ENCODE data around the gene TBRG1.
"Not testable (repeated sequence)": the region's sequence is repeated elsewhere in the genome, so short reads cannot be mapped to it uniquely, and the experiment has no call there.

Gene TBRG1

GRCh38 chr11:124622531-124623451, at the start of gene TBRG1:
TBRG1 (plus strand) TSS chr11:124622864; CDS start chr11:124623084, 220 bp downstream.
- peak; percentile 83 for DNase-seq (ENCODE audit: low read depth)

DNA sequence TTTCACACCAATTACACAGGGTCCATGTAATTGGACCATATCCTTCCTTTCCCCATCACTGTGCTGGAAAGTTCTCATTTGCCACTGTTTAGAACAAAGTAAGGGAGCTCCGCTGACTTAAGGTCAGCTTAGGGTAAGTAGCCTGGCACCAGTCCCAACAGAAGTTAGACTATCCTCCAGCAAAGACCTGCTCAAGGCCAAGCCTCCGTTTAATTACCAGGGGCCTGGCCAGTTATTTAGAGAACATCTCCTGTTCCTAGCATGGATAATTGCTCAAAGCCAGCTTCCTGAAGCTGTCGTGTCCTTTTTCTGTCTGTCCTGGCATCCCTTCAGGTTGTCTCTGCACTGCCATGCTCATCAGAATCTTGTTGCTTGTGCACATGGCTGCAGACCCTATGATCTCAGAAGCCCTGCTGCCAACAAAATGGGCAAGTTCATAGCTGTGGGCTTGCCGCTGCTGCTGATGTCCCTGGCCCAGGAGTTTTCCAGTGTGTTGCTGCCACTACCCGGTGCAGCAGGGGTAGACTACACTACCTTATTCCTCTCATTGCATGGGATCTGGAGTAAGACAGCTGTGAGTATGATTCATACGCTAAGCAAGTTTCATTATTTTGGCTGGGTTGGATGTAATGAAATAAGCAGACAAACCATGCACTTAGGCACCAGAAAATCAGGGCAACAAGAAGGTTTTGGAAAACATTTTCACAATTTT, 44.8 kb upstream of the TBRG1 start:
- no peak for DNase-seq (ENCODE audit: low read depth)

GRCh38 chr11:124578761-124579160, 43.9 kb upstream of the TBRG1 start:
- DNase-seq (ENCODE audit: low read depth) = no peak

- DNase-seq (ENCODE audit: low read depth) = no peak
Observed at GRCh38 chr11:124581817-124582216, 40.8 kb upstream of the TBRG1 start.

- no peak for DNase-seq (ENCODE audit: low read depth)
Observed at GRCh38 chr11:124582565-124582964, 40.1 kb upstream of the TBRG1 start.

GRCh38 chr11:124583781-124584180, 38.9 kb upstream of the TBRG1 start:
- DNase-seq (ENCODE audit: low read depth) = no peak

DNA sequence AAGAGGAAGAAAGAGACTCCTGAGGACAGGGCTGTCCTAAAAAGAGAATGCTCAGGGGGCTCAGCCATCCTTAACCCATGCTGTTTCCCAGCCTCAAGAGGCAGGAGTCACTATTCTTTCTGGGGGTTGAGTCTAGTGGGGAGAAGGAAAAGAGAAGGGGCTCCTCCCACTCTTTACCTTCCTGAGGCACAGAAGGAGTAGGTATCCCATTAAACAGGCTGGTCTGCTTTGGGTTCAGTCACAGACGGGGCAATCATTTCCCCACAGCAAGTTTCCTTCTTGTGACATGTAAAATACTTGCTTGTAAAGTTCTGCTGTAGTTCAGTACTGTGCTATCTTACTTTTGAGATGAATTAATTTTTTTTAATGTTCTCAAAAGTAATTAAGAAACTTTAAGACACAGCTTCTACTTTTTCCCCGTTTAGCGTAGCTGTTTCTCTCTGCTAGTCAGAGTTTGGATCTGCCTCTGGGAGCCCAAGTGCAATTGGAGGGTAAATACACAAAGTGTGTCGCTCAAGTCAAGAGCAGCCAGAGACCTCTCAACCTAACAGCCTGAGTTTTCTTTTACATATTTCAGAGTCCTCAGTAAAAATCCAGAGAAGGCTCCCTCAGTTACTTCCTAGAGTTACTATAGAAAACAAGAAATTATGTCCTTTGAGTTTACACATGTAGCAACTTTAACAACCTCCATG, 37.8 kb upstream of the TBRG1 start:
- no peak for DNase-seq (ENCODE audit: low read depth)

DNA sequence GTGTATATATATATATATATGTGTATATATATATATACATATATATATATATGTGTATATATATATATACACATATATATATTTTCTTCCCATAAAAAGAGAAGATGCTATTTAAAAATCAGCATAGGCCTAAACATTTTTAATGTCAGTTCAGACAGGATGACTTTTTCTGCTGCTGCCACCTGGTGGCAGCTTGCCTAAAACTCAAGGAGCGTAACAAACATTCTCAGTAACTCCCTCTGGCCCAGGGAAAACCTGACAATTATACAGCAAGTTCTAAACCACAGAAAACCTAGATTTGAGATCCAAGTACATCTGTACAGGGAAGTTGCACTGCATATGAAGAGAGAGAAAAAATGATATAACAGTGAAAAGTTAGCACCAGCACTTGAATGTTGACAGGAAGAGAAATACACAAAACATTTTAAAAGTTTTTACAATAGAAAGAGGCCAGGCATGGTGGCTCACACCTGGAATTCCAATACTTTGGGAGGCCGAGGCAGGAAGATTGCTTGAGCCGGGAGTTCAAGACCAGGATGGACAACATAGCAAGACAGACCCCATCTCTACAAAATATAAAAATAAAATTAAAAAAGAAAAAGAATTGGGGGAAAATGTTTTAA, 36.3 kb upstream of the TBRG1 start:
- peak; percentile 42 for DNase-seq (ENCODE audit: low read depth)

- no peak for DNase-seq (ENCODE audit: low read depth)
Observed at GRCh38 chr11:124591430-124591829, 31.2 kb upstream of the TBRG1 start.

DNA sequence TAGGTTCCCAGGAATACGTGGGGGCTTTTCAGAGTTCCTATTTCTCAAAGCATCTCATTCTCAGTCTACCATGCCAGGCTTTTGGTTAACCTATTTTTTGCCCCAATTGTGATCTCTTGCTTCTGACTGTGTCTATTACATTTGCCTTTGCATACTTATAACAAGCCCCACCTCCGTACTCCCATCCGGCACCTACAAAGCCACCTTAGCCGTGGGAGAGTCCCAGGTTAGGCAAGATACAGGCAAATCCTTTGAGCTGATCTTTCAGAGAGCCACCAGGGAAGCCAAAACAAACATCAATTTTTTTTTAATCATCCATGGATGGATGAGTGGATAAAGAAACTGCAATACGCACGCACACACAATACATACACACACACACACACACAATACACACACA, 30.0 kb upstream of the TBRG1 start:
- no peak for DNase-seq (ENCODE audit: low read depth)

DNA sequence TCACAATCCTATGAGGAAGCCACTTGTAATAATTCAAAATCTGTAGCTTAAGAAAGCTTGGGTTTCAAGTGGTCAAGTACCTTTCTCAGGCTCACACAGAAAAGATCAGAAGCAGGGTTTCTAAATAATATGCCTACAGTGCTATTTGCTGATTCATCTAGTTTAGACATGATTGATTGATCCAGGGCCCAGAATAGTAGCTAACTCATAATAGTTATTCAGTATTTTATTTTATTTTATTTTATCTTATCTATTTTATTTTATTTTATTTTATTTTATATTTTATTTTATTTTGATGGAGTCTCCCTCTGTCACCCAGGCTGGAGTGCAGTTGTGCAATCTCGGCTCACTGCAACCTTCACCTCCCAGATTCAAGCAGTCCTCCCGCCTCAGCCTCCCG, 27.4 kb upstream of the TBRG1 start:
- no peak for DNase-seq (ENCODE audit: low read depth)

GRCh38 chr11:124597626-124598025, 25.0 kb upstream of the TBRG1 start:
- DNase-seq (ENCODE audit: low read depth) = no peak

- DNase-seq (ENCODE audit: low read depth) = no peak
Observed at GRCh38 chr11:124600621-124601320, 21.9 kb upstream of the TBRG1 start.

DNA sequence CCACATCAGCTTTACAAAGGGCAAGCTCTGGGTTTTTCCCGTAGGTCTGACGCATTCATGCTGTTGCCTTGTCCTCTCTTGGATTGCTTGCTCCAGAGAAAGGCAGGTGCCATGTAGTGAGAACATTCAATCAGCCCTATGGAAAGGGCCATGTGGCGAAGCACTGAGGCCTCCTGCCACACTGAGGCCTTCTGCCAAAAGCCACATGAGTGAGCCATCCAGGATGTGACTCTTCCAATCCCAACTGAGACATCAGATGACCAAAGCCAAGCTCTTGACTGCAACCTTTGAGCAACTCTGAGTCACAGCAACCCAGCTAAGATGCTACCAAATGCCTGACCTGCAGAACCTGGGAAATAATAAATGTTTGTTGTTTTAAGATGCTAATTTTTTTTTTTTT, 20.5 kb upstream of the TBRG1 start:
- peak; percentile 47 for DNase-seq (ENCODE audit: low read depth)

GRCh38 chr11:124602723-124603122, 19.9 kb upstream of the TBRG1 start:
- DNase-seq (ENCODE audit: low read depth) = not testable (repeated sequence)

- no peak for DNase-seq (ENCODE audit: low read depth)
Observed at GRCh38 chr11:124605719-124606118, 16.9 kb upstream of the TBRG1 start.

DNA sequence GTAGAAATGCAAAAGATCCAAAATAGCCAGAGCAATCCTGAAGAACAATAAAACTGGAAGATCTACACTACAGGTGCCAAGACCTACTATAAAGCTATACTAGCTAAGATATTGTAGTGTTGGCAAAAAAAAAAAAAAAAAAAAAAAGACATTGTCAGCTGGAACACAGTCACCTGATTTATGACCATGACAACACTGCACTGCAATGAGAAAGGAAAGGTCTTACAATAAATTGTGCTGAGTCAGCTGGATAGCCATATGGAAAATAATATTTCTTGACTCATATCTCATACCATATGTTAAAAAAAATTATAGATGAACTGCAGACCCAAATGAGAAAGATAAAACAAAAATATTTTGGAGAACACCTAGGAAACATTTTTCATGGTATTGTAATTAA, 14.5 kb upstream of the TBRG1 start:
- no peak for DNase-seq (ENCODE audit: low read depth)

DNA sequence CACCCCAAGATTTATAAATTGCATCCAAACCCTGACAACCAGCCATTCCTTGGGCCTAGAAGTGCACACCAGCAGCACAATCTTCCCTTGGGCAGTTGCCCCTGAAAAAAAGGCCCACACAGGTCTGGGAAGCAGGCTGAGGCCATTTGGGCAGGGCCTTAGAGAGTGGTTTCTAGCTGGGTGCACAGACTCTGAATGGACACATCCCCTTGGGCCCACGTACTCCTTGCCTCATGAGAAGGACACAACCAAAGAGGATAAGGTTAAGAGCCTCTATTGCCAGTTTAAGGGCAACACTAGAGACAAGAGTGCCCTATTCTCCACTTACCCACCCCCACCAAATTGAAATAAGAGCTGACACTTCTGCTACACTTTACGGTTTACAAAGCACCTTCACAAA, 12.4 kb upstream of the TBRG1 start:
- no peak for DNase-seq (ENCODE audit: low read depth)

- DNase-seq (ENCODE audit: low read depth) = no peak
Observed at GRCh38 chr11:124611064-124611463, 11.6 kb upstream of the TBRG1 start, which contains the start of gene PANX3. PANX3 (plus strand) TSS chr11:124611428; CDS start chr11:124611557, 129 bp downstream.

GRCh38 chr11:124612045-124612444, 10.6 kb upstream of the TBRG1 start:
- no peak for DNase-seq (ENCODE audit: low read depth)

DNA sequence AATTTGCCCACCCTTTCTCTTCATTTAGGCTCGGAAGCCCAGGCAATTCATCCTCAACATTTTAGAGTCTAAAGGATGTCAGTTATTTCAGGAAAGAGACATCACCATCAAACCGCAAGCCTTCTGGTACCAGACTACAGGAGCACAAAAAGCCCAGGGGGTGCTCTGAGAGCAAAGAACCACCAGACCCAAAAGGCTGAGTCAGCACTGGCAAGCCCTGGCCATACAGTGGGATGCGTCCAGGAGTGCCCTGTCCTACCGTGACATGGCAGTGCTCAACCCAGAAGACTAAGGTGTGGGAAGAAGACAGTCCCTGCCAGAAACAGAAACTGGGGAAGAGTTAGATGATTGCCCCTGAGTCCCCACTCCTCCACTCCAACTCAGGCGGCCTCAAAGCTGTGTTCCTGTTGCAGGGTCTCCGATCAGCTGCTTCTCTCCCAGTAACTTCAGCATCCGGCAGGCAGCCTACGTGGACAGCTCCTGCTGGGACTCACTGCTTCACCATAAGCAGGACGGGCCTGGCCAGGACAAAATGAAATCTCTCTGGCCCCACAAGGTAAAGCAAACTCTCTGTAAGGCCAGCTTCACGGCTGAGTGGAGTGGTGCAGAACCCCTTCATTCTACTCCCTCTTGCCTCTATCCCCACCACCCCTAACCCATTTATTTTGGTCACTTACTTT, 10.0 kb upstream of the TBRG1 start:
- no peak for DNase-seq (ENCODE audit: low read depth)

Data from stromal cell of bone marrow (primary cell).